ENCODE measurements around the gene FDX1.
A peak's percentile ranks its signal among the peaks of the same experiment; 100 is the strongest.
"Not testable (repeated sequence)": the region's sequence is repeated elsewhere in the genome, so short reads cannot be mapped to it uniquely, and the experiment has no call there.

FDX1 gene

GRCh38 chr11:110409174-110409573, 20.6 kb upstream of the FDX1 start:
- no peak for TF ChIP-seq CTCF (IDR thresholded peaks at IDR 0.05; ENCODE audit: low read length, missing control alignments)
- DNase-seq (ENCODE audit: low read depth) = peak; percentile 64
- H3K4me3 ChIP-seq (replicated peaks; ENCODE audit: low read depth, low read length) = no peak overlapping the region

GRCh38 chr11:110410651-110411050, 19.1 kb upstream of the FDX1 start:
- no peak for TF ChIP-seq CTCF (IDR thresholded peaks at IDR 0.05; ENCODE audit: low read length, missing control alignments)
- no peak overlapping the region for H3K4me3 ChIP-seq (replicated peaks; ENCODE audit: low read depth, low read length)
- no peak for DNase-seq (ENCODE audit: low read depth)

GRCh38 chr11:110415081-110415480, 14.7 kb upstream of the FDX1 start:
- TF ChIP-seq CTCF (IDR thresholded peaks at IDR 0.05; ENCODE audit: low read length, missing control alignments) = no peak
- no peak overlapping the region for H3K4me3 ChIP-seq (replicated peaks; ENCODE audit: low read depth, low read length)
- DNase-seq (ENCODE audit: low read depth) = no peak

- H3K4me3 ChIP-seq (replicated peaks; ENCODE audit: low read depth, low read length); DNase-seq (ENCODE audit: low read depth): not testable (repeated sequence)
These were observed 8.1 kb upstream of the FDX1 start for GRCh38 chr11:110421658-110422057.

GRCh38 chr11:110422306-110422905, 7.3 kb upstream of the FDX1 start:
- DNase-seq (ENCODE audit: low read depth) = no peak
- TF ChIP-seq CTCF (IDR thresholded peaks at IDR 0.05; ENCODE audit: low read length, missing control alignments) = no peak
- H3K4me3 ChIP-seq (replicated peaks; ENCODE audit: low read depth, low read length) = no peak overlapping the region

GRCh38 chr11:110424775-110425444, 4.8 kb upstream of the FDX1 start:
- no peak for TF ChIP-seq CTCF (IDR thresholded peaks at IDR 0.05; ENCODE audit: low read length, missing control alignments)
- no peak overlapping the region for H3K4me3 ChIP-seq (replicated peaks; ENCODE audit: low read depth, low read length)
- no peak for DNase-seq (ENCODE audit: low read depth)

GRCh38 chr11:110425751-110426545, 3.8 kb upstream of the FDX1 start:
- peak; percentile 20 for DNase-seq (ENCODE audit: low read depth)
- no peak for TF ChIP-seq CTCF (IDR thresholded peaks at IDR 0.05; ENCODE audit: low read length, missing control alignments)
- no peak overlapping the region for H3K4me3 ChIP-seq (replicated peaks; ENCODE audit: low read depth, low read length)
